Adrenal gland (tissue), 5 donors: ENCODE data around the gene ATP13A4.

Experiments used
- POLR2A ChIP-seq, 2 donors: fragments of 450-650 bp; IDR thresholded peaks; one replicate each; pipeline ENCODE4 v1.6.1; 2017; ENCODE audit warnings: antibody characterized with exemption in 2 of 2, mild to moderate bottlenecking in 2 of 2, moderate library complexity in 1 of 2
- TF ChIP-seq, protein P1 (sequence below), 6 experiments: fragments of 450-650 bp in 4 of 6; fragments of 200-600 bp in 2 of 6; sonication (generic) in 1 of 6; IDR thresholded peaks; 1 replicate in 5 of 6; 2 replicates in 1 of 6; pipeline versions ENCODE4 v1.5.1 to v1.8.0; 2016 to 2021; ENCODE audit warnings: antibody characterized with exemption in 6 of 6, mild to moderate bottlenecking in 2 of 6, moderate library complexity in 1 of 6
- donor health status: DM: no; HTN: no; CAD: no.

DNA sequence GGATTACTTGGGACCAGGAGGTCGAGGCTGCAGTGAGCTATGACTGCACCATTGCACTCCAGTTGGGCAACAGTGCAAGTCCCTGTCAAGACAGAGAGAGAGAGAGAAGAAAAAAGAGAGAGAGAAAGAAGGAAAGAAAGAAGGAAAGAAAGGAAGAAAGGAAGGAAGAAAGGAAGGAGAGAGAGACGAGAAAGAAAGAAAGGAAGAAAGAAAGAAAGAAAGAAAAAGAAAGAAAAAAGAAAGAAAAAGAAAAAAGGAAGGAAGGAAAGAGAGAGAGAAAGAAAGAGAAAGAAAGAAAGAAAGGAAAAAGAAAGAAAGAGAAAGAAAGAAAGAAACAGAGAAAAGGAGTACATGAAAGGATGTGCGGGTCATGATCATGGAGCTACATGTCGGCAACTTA lies 80.2 kb downstream of the ATP13A4 start:
- TF ChIP-seq, protein P1, sequence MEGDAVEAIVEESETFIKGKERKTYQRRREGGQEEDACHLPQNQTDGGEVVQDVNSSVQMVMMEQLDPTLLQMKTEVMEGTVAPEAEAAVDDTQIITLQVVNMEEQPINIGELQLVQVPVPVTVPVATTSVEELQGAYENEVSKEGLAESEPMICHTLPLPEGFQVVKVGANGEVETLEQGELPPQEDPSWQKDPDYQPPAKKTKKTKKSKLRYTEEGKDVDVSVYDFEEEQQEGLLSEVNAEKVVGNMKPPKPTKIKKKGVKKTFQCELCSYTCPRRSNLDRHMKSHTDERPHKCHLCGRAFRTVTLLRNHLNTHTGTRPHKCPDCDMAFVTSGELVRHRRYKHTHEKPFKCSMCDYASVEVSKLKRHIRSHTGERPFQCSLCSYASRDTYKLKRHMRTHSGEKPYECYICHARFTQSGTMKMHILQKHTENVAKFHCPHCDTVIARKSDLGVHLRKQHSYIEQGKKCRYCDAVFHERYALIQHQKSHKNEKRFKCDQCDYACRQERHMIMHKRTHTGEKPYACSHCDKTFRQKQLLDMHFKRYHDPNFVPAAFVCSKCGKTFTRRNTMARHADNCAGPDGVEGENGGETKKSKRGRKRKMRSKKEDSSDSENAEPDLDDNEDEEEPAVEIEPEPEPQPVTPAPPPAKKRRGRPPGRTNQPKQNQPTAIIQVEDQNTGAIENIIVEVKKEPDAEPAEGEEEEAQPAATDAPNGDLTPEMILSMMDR (IDR thresholded peaks at IDR 0.05): no peak
- TF ChIP-seq POLR2A (IDR thresholded peaks at IDR 0.05): no peak
